Epithelial cell of esophagus (primary cell): ENCODE measurements around the gene THADA.
"Not testable (repeated sequence)": the region's sequence is repeated elsewhere in the genome, so short reads cannot be mapped to it uniquely, and the experiment has no call there.

Experiments
- DNase-seq: peaks from one replicate; pipeline ENCODE4 v3.0.0; 2010; ENCODE audit warnings: low read depth
- H3K4me3 ChIP-seq: 2 replicates; pipeline ENCODE4 v1.5.1; 2011; ENCODE audit warnings: mild to moderate bottlenecking, low read length, control low read depth
- TF ChIP-seq, protein P1 (sequence below): IDR thresholded peaks from 2 replicates; pipeline ENCODE4 v1.5.1; 2011; ENCODE audit warnings: low read depth, mild to moderate bottlenecking, low read length, control low read depth, inconsistent platforms; ENCODE audit not compliant: insufficient read depth; ENCODE audit errors: missing control alignments

Gene THADA

DNA sequence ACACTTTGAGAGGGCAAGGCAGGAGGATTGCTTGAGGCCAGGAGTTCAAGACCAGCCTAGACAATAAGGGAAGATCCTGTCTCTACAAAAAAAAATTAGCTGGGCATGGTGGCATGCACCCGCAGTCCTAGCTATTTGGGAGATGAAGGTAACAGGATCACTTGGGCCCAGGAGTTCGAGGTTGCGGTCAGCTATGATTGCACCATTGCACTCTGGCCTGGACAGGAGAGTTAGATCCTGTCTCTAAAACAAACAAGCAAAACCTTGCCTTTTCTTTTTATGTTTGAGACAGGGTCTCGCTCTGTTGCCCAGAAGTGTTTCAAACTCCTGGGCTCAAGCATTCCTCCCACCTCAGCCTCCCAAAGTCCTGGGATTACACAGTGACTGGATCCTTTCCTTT lies 14.5 kb upstream of the THADA start:
- DNase-seq = no peak
- no peak overlapping the region for H3K4me3 ChIP-seq
- TF ChIP-seq, protein P1, sequence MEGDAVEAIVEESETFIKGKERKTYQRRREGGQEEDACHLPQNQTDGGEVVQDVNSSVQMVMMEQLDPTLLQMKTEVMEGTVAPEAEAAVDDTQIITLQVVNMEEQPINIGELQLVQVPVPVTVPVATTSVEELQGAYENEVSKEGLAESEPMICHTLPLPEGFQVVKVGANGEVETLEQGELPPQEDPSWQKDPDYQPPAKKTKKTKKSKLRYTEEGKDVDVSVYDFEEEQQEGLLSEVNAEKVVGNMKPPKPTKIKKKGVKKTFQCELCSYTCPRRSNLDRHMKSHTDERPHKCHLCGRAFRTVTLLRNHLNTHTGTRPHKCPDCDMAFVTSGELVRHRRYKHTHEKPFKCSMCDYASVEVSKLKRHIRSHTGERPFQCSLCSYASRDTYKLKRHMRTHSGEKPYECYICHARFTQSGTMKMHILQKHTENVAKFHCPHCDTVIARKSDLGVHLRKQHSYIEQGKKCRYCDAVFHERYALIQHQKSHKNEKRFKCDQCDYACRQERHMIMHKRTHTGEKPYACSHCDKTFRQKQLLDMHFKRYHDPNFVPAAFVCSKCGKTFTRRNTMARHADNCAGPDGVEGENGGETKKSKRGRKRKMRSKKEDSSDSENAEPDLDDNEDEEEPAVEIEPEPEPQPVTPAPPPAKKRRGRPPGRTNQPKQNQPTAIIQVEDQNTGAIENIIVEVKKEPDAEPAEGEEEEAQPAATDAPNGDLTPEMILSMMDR = no peak

GRCh38 chr2:43609290-43609918 lies 13.6 kb upstream of the THADA start:
- TF ChIP-seq, protein P1 = peak; percentile 72
- no peak overlapping the region for H3K4me3 ChIP-seq
- DNase-seq = peak; percentile 62

DNA sequence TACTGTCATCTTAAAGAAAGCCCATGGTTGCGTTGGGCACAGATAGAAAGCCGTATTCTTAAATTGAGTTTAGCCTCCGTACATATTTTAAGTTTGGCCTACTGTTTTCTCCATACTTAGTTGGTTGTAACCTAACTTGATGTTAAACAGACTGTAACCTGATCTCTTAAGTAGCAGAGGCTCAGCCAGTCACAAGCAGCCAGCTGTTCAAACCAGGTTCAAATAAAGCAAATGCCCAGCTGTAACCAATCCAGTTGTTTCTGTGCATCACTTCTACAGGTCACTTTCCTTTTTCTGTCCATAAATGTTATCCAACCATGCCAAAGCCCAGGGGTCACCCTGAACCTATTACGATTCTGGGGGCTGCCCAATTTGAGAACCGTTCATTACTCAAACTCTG lies 10.0 kb upstream of the THADA start:
- no peak overlapping the region for H3K4me3 ChIP-seq
- TF ChIP-seq, protein P1 = no peak
- no peak for DNase-seq

DNA sequence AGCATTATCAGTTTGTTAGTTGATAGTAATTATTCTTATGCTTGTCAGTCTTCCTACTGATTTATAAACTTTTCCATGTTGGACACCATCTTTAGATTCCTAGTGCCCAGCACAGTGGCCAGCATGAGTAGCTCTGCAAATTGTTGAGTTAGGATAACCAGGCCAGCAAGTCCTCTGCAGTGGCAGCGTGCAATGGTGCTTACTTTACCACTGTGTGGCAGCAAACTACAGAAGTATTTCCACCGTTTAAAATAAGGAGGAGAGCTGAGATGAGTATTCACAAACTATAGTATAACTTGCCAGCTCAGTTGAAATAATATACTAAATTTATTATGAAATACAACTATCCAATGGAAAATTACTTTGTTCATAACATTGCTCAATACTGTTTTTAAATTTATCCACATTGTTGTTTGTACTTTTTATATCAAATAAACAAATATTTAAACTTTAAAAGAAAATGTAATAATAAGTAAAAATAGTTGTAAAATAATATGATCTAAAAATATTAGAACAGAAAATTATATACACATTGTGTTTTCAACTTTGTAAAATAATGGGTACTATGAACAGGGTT lies 9.3 kb upstream of the THADA start:
- DNase-seq = peak; percentile 64
- TF ChIP-seq, protein P1 = peak; percentile 72
- no peak overlapping the region for H3K4me3 ChIP-seq

GRCh38 chr2:43604674-43605073 lies 8.8 kb upstream of the THADA start:
- no peak for DNase-seq
- TF ChIP-seq, protein P1 = no peak
- H3K4me3 ChIP-seq = no peak overlapping the region

DNA sequence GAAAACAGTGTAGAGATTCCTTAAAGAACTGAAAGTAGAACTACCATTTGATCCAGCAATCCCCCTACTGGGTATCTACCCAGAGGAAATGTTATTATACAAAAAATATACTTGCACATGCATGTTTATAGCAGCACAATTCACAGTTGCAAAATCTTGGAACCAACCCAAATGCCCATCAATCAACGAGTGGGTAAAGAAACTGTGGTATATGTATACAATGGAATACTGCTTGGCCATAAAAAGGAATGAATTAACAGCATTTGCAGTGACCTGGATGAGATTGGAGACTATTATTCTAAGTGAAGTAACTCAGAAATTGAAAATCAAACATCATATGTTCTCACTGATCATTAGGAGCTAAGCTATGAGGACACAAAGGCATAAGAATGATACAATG lies 4.8 kb upstream of the THADA start:
- DNase-seq = not testable (repeated sequence)

DNA sequence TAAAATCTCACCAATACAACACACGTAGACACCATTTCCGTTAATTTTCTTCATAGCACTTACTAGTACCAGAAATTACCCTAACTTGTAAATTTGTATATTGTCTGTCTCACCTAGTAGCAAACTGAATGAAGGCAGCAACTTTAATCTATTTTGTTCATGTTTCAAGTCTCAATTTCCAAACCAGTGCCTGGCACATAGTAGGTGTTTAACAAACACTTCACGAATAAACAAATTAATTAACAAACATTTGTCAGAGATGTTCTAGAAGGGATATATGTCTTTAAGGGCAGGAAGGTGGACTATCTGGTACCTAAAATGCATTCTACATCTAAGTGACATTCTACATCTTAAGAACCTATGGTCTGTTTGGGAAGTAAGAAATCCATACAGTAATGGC lies 963 bp downstream of the THADA start:
- H3K4me3 ChIP-seq = peak overlapping the region; percentile 85
- no peak for DNase-seq
- TF ChIP-seq, protein P1 = no peak

More for the DNA sequence above, 4.8 kb upstream of the THADA start:
- H3K4me3 ChIP-seq = not testable (repeated sequence)
